ENCODE data around the gene IQSEC3. TPM values are rescaled to one million over a fixed set of nuclear protein-coding genes. Genes with fewer than 3 reads are reported as not detected.
"Not testable (repeated sequence)": the region's sequence is repeated elsewhere in the genome, so short reads cannot be mapped to it uniquely, and the experiment has no call there.

IQSEC3 gene
- total RNA-seq, 2 donors from 2014 or later: 0.16 TPM; not detected in 1

DNA sequence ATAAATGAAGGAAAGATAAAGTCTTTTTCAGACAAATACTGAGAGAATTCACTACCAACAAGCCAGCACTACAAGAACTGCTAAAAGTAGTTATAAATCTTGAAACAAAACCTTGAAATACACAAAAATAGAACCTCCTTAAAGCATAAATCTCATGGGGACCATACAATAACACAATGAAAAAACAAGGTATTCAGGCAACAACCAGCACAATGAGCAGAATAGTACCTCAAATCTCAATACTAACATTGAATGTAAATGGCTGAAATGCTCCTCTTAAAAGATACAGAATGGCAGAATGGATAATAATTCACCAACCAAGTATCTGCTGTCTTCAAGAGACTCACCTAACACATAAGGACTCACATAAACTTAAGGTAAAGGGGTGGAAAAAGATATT, 7.7 kb upstream of the IQSEC3 start:
- H3K27me3 ChIP-seq: no peaks in the 10 kb centered on the region
- intact Hi-C loops (cut with DNase I): no loop called here
- TF ChIP-seq, protein P1, sequence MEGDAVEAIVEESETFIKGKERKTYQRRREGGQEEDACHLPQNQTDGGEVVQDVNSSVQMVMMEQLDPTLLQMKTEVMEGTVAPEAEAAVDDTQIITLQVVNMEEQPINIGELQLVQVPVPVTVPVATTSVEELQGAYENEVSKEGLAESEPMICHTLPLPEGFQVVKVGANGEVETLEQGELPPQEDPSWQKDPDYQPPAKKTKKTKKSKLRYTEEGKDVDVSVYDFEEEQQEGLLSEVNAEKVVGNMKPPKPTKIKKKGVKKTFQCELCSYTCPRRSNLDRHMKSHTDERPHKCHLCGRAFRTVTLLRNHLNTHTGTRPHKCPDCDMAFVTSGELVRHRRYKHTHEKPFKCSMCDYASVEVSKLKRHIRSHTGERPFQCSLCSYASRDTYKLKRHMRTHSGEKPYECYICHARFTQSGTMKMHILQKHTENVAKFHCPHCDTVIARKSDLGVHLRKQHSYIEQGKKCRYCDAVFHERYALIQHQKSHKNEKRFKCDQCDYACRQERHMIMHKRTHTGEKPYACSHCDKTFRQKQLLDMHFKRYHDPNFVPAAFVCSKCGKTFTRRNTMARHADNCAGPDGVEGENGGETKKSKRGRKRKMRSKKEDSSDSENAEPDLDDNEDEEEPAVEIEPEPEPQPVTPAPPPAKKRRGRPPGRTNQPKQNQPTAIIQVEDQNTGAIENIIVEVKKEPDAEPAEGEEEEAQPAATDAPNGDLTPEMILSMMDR (IDR thresholded peaks at IDR 0.05): no peak

DNA sequence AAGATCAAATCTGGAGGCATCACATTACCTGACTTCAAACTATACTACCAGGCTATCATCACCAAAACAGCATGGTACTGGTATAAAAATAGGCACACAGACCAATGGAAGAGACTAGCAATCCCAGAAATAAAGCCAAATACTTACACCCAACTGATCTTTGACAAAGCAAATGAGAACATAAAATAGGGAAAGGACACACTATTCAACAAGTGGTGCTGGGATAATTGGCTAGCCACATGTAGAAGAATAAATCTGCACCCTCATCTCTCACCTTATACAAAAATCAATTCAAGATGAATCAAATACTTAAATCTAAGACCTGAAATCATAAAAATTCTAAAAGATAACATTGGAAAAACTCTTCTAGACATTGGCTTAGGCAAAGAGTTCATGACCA, 4.7 kb upstream of the IQSEC3 start:
- H3K36me3 ChIP-seq; H3K4me3 ChIP-seq; H3K27me3 ChIP-seq; intact Hi-C loops (cut with DNase I); H3K27ac ChIP-seq; H3K4me1 ChIP-seq; H3K9me3 ChIP-seq; DNase-seq; H3K9ac ChIP-seq (ENCODE audit: low read depth in 2 of 2, low read length in 2 of 2): not testable (repeated sequence)

More for the DNA sequence above, 7.7 kb upstream of the IQSEC3 start:
- no peaks in the 10 kb centered on the region for H3K9me3 ChIP-seq
- no peak for DNase-seq
- H3K9ac ChIP-seq (ENCODE audit: low read depth in 2 of 2, low read length in 2 of 2): no peak overlapping the region
- no peak overlapping the region for H3K27ac ChIP-seq
- no peak overlapping the region for H3K4me3 ChIP-seq
- H3K36me3 ChIP-seq: no peaks in the 10 kb centered on the region
- H3K4me1 ChIP-seq: no peaks in the 10 kb centered on the region

DNA sequence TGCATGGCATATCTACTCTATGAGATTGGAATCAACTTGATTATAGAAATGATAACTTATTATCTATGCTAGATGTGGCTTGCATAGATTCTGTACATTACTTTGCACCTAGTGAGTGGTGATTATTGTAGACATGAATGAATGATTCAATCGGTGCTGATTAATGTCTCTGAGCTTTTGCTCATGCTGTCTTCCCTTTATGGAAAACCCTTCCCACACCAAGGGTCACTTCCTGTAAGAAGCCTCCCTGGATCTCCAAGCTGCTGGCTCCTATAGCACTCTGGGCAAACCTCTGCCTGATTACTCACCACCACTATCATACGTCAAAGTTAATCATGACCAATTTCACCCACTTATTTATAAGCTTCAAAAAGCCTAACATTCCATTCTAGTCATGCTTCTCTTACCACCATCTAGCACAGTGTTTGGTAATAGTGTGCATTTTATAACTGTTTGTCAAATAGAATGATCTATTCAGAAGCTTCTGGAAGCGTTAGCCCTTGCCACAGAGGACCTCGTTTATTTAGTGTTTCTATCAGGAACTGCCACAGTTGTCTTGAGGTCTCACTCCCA, 990 bp upstream of the IQSEC3 start:
- H3K36me3 ChIP-seq; intact Hi-C loops (cut with DNase I): not testable (repeated sequence)

GRCh38 chr12:66782-67504, 376 bp downstream of the IQSEC3 start:
- H3K36me3 ChIP-seq; DNase-seq; H3K9me3 ChIP-seq; intact Hi-C loops (cut with DNase I); H3K9ac ChIP-seq (ENCODE audit: low read depth in 2 of 2, low read length in 2 of 2); H3K4me3 ChIP-seq; H3K27ac ChIP-seq; H3K27me3 ChIP-seq; H3K4me1 ChIP-seq: not testable (repeated sequence)

More for the DNA sequence above, 990 bp upstream of the IQSEC3 start:
- H3K9ac ChIP-seq (ENCODE audit: low read depth in 2 of 2, low read length in 2 of 2); H3K9me3 ChIP-seq; H3K27ac ChIP-seq; H3K4me3 ChIP-seq; DNase-seq; H3K27me3 ChIP-seq; H3K4me1 ChIP-seq: not testable (repeated sequence)

DNA sequence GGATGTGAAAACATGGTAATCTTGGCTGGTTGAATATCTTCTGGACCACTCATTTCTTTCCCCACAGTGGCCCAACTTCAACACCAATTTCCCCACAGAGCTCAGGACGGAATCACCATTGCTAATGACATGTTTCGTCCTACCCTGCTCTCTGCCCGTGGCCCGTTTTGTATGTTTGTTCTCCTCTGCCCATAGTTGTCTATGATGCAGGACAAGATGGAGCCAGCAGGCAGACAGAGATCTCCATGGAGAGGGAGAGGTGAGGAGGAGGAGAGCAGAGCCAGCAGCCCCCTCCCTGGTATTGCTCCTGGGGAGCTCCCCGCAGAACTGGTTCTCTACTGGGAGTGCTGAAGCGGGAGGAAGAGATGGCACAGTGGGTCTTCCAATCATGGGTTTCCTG, 3.1 kb downstream of the IQSEC3 start:
- DNase-seq; H3K9ac ChIP-seq (ENCODE audit: low read depth in 2 of 2, low read length in 2 of 2); H3K27ac ChIP-seq; intact Hi-C loops (cut with DNase I); H3K36me3 ChIP-seq; H3K9me3 ChIP-seq; H3K4me1 ChIP-seq; H3K27me3 ChIP-seq; H3K4me3 ChIP-seq: not testable (repeated sequence)

GRCh38 chr12:70541-70940, 4.0 kb downstream of the IQSEC3 start:
- DNase-seq; intact Hi-C loops (cut with DNase I): not testable (repeated sequence)

DNA sequence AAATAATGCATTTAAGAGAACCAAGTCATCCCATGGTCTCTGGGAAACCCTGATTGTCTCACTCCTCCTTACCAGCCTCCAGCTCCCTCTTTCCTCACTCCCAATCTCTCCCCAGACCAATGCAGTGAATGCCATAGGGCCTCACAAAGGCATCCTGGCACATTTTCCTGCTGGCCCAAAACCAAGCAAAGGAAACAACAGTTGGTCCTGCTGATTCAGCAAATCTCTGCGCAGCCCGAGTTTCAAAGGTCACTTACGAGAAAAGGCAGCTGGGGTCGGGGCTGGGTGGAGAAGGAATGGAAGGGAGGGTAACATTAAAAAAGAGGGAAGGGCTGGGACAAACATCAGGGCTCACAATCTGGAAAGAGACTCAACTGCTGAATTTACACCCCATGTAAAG, 5.5 kb downstream of the IQSEC3 start:
- H3K9ac ChIP-seq (ENCODE audit: low read depth in 2 of 2, low read length in 2 of 2); H3K4me1 ChIP-seq; DNase-seq; H3K4me3 ChIP-seq; H3K36me3 ChIP-seq; intact Hi-C loops (cut with DNase I); H3K27ac ChIP-seq; H3K9me3 ChIP-seq; H3K27me3 ChIP-seq: not testable (repeated sequence)

More at GRCh38 chr12:70541-70940, 4.0 kb downstream of the IQSEC3 start:
- not testable (repeated sequence) for H3K4me1 ChIP-seq; H3K9ac ChIP-seq (ENCODE audit: low read depth in 2 of 2, low read length in 2 of 2); H3K36me3 ChIP-seq; H3K9me3 ChIP-seq; H3K27me3 ChIP-seq; H3K4me3 ChIP-seq; H3K27ac ChIP-seq

- H3K36me3 ChIP-seq; H3K9ac ChIP-seq (ENCODE audit: low read depth in 2 of 2, low read length in 2 of 2); H3K27ac ChIP-seq; H3K4me3 ChIP-seq; DNase-seq; H3K4me1 ChIP-seq; H3K9me3 ChIP-seq; intact Hi-C loops (cut with DNase I): not testable (repeated sequence)
- H3K27me3 ChIP-seq: peaks cover 14% of the 10 kb centered on the region
These were observed 8.0 kb downstream of the IQSEC3 start for GRCh38 chr12:74420-75190.

DNA sequence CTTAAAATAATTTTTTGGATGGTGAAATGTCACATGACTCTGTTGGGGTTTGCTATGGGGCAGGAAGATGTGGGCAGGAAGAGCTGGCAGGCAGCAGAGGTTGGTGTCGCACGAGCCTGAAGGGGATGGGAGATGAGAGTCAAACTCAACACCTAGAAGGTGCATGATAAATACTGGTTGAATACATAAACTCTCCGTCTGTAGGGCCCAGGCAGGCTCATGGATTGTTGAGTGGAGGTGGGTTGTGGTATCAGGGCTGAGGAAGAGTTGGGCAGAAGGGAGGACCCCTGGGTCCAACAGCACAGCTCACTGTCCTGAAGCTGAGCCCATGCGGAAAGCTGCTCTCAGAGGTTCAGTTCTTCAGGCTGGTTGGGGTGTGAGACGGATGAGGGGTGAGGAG, 9.0 kb downstream of the IQSEC3 start:
- H3K4me1 ChIP-seq; H3K9ac ChIP-seq (ENCODE audit: low read depth in 2 of 2, low read length in 2 of 2); H3K4me3 ChIP-seq; H3K9me3 ChIP-seq; H3K36me3 ChIP-seq; H3K27ac ChIP-seq; intact Hi-C loops (cut with DNase I); DNase-seq: not testable (repeated sequence)
- peaks cover 14% of the 10 kb centered on the region for H3K27me3 ChIP-seq

GRCh38 chr12:76102-76501, 9.5 kb downstream of the IQSEC3 start:
- H3K9me3 ChIP-seq; H3K4me1 ChIP-seq; H3K9ac ChIP-seq (ENCODE audit: low read depth in 2 of 2, low read length in 2 of 2); H3K27ac ChIP-seq; DNase-seq; H3K36me3 ChIP-seq; intact Hi-C loops (cut with DNase I); H3K4me3 ChIP-seq: not testable (repeated sequence)
- H3K27me3 ChIP-seq: peaks cover 14% of the 10 kb centered on the region

GRCh38 chr12:76551-76950, 10.0 kb downstream of the IQSEC3 start:
- H3K27me3 ChIP-seq: peaks cover 14% of the 10 kb centered on the region
- H3K27ac ChIP-seq; intact Hi-C loops (cut with DNase I); H3K9ac ChIP-seq (ENCODE audit: low read depth in 2 of 2, low read length in 2 of 2); H3K4me1 ChIP-seq; DNase-seq; H3K4me3 ChIP-seq; H3K9me3 ChIP-seq; H3K36me3 ChIP-seq: not testable (repeated sequence)

GRCh38 chr12:77101-77719, 10.6 kb downstream of the IQSEC3 start:
- intact Hi-C loops (cut with DNase I); H3K9me3 ChIP-seq; H3K4me3 ChIP-seq; H3K27ac ChIP-seq; H3K4me1 ChIP-seq; H3K36me3 ChIP-seq; DNase-seq; H3K9ac ChIP-seq (ENCODE audit: low read depth in 2 of 2, low read length in 2 of 2): not testable (repeated sequence)
- H3K27me3 ChIP-seq: peaks cover 14% of the 10 kb centered on the region

Data from colonic mucosa (tissue), 4 donors.